ENCODE data around the gene LBHD1. TPM values are rescaled to one million over a fixed set of nuclear protein-coding genes. Genes with fewer than 3 reads are reported as not detected.
"Not testable (repeated sequence)": the region's sequence is repeated elsewhere in the genome, so short reads cannot be mapped to it uniquely, and the experiment has no call there.

Gene LBHD1
- polyA plus RNA-seq, 3 donors = 8.6 to 11.6 (median 10.6) TPM

GRCh38 chr11:62621567-62622470, 50.2 kb downstream of the LBHD1 start, which contains the start of gene B3GAT3:
B3GAT3 (minus strand) TSS chr11:62621986; CDS start chr11:62621947, 39 bp downstream.
- peak; percentile 96 for DNase-seq

- DNase-seq = no peak
Measured at GRCh38 chr11:62621027-62621566, 51.0 kb downstream of the LBHD1 start.

- not testable (repeated sequence) for DNase-seq
Measured at GRCh38 chr11:62616957-62617356, 55.1 kb downstream of the LBHD1 start.

GRCh38 chr11:62615521-62615920, 56.5 kb downstream of the LBHD1 start:
- no peak for DNase-seq

GRCh38 chr11:62614275-62614674, 57.8 kb downstream of the LBHD1 start:
- no peak for DNase-seq

GRCh38 chr11:62613291-62613778, 58.7 kb downstream of the LBHD1 start:
- DNase-seq = no peak

Other genes with a start within 250 kb of the LBHD1 start
- gene AHNAK, start 125.5 kb downstream of the LBHD1 start, polyA plus RNA-seq (ENCODE audit: insufficient read length in 3 of 3) = 100 to 1,000 TPM; 199 to 275 (median 229) TPM
- gene EEF1G, start 98.4 kb downstream of the LBHD1 start, polyA plus RNA-seq (ENCODE audit: insufficient read length in 3 of 3) = 1,000 to 10,000 TPM; 2,197 to 2,450 (median 2,385) TPM
- gene TUT1, start 80.7 kb downstream of the LBHD1 start, polyA plus RNA-seq (ENCODE audit: insufficient read length in 3 of 3) = 10 to 100 TPM; 22.1 to 30.2 (median 25.6) TPM
- 10 to 100 TPM; 95.7 to 98.2 (median 96.5) TPM for gene MTA2, start 70.4 kb downstream of the LBHD1 start, polyA plus RNA-seq (ENCODE audit: insufficient read length in 3 of 3)
- 10 to 100 TPM; 32.2 to 40.6 (median 38.0) TPM for gene EML3, start 59.5 kb downstream of the LBHD1 start, polyA plus RNA-seq (ENCODE audit: insufficient read length in 3 of 3)
- gene ROM1, start 59.0 kb downstream of the LBHD1 start, polyA plus RNA-seq (ENCODE audit: insufficient read length in 3 of 3) = 1 to 10 TPM; 2.7 to 4.6 (median 3.1) TPM
- gene B3GAT3, start 50.3 kb downstream of the LBHD1 start, polyA plus RNA-seq (ENCODE audit: insufficient read length in 3 of 3) = 10 to 100 TPM; 37.4 to 45.4 (median 38.7) TPM
- gene GANAB, start 25.7 kb downstream of the LBHD1 start, polyA plus RNA-seq (ENCODE audit: insufficient read length in 3 of 3) = 100 to 1,000 TPM; 371 to 407 (median 392) TPM
- gene INTS5, start 19.0 kb downstream of the LBHD1 start, polyA plus RNA-seq (ENCODE audit: insufficient read length in 3 of 3) = 10 to 100 TPM; 21.5 to 24.8 (median 23.5) TPM
- 10 to 100 TPM; 57.7 to 62.1 (median 60.3) TPM for gene C11orf98, start 7.1 kb downstream of the LBHD1 start, polyA plus RNA-seq (ENCODE audit: insufficient read length in 3 of 3)
- 1 to 10 TPM; 5.1 to 6.6 (median 6.0) TPM for gene CSKMT, start 7.0 kb downstream of the LBHD1 start, polyA plus RNA-seq (ENCODE audit: insufficient read length in 3 of 3)
- 10 to 100 TPM; 10.4 to 13.1 (median 12.9) TPM for gene UQCC3, start 594 bp downstream of the LBHD1 start, polyA plus RNA-seq (ENCODE audit: insufficient read length in 3 of 3)
- 100 to 1,000 TPM; 151 to 204 (median 191) TPM for gene UBXN1, start 6.8 kb upstream of the LBHD1 start, polyA plus RNA-seq (ENCODE audit: insufficient read length in 3 of 3)
- gene LRRN4CL, start 17.3 kb upstream of the LBHD1 start, polyA plus RNA-seq (ENCODE audit: insufficient read length in 3 of 3) = 1 to 10 TPM in 2 of 3 donors, under 1 TPM in 1; 0.68 to 1.0 (median 1.0) TPM
- gene BSCL2, start 35.2 kb upstream of the LBHD1 start, polyA plus RNA-seq (ENCODE audit: insufficient read length in 3 of 3) = 10 to 100 TPM; 65.7 to 72.7 (median 68.1) TPM
- gene GNG3, start 35.4 kb upstream of the LBHD1 start, polyA plus RNA-seq (ENCODE audit: insufficient read length in 3 of 3) = 1 to 10 TPM; 2.1 to 3.6 (median 2.5) TPM
- 10 to 100 TPM; 79.1 to 92.4 (median 86.0) TPM for gene HNRNPUL2, start 55.2 kb upstream of the LBHD1 start, polyA plus RNA-seq (ENCODE audit: insufficient read length in 3 of 3)
- 10 to 100 TPM; 37.0 to 48.6 (median 45.8) TPM for gene TTC9C, start 56.2 kb upstream of the LBHD1 start, polyA plus RNA-seq (ENCODE audit: insufficient read length in 3 of 3)
- 10 to 100 TPM in 1 of 3 donors, 1 to 10 TPM in 2; 8.1 to 10.4 (median 9.4) TPM for gene ZBTB3, start 81.9 kb upstream of the LBHD1 start, polyA plus RNA-seq (ENCODE audit: insufficient read length in 3 of 3)
- 100 to 1,000 TPM; 133 to 173 (median 153) TPM for gene POLR2G, start 89.3 kb upstream of the LBHD1 start, polyA plus RNA-seq (ENCODE audit: insufficient read length in 3 of 3)
- gene TAF6L, start 99.1 kb upstream of the LBHD1 start, polyA plus RNA-seq (ENCODE audit: insufficient read length in 3 of 3) = 10 to 100 TPM; 32.9 to 44.1 (median 40.0) TPM
- 10 to 100 TPM; 67.7 to 75.2 (median 71.3) TPM for gene TMEM179B, start 115.1 kb upstream of the LBHD1 start, polyA plus RNA-seq (ENCODE audit: insufficient read length in 3 of 3)
- 10 to 100 TPM; 30.6 to 31.6 (median 31.1) TPM for gene TMEM223, start 119.7 kb upstream of the LBHD1 start, polyA plus RNA-seq (ENCODE audit: insufficient read length in 3 of 3)
- gene NXF1, start 133.2 kb upstream of the LBHD1 start, polyA plus RNA-seq (ENCODE audit: insufficient read length in 3 of 3) = 100 to 1,000 TPM; 117 to 137 (median 126) TPM
- gene STX5, start 159.8 kb upstream of the LBHD1 start, polyA plus RNA-seq (ENCODE audit: insufficient read length in 3 of 3) = 10 to 100 TPM; 50.5 to 59.2 (median 54.7) TPM
- gene TEX54, start 160.6 kb upstream of the LBHD1 start, polyA plus RNA-seq (ENCODE audit: insufficient read length in 3 of 3) = under 1 TPM in 2 of 3 donors, not detected in 1; 0.36 to 0.65 TPM
- gene WDR74, start 167.3 kb upstream of the LBHD1 start, polyA plus RNA-seq (ENCODE audit: insufficient read length in 3 of 3) = 10 to 100 TPM; 38.1 to 49.6 (median 47.0) TPM
- 100 to 1,000 TPM; 169 to 175 (median 169) TPM for gene SLC3A2, start 208.6 kb upstream of the LBHD1 start, polyA plus RNA-seq (ENCODE audit: insufficient read length in 3 of 3)
- gene CHRM1, start 249.1 kb upstream of the LBHD1 start, polyA plus RNA-seq (ENCODE audit: insufficient read length in 3 of 3) = under 1 TPM in 2 of 3 donors, not detected in 1; 0.04 to 0.07 TPM